Fibroblast of gingiva (primary cell): ENCODE results near the gene PKP3.
"Not testable (repeated sequence)": the region's sequence is repeated elsewhere in the genome, so short reads cannot be mapped to it uniquely, and the experiment has no call there.

Experiments
- DNase-seq: peaks from one replicate; pipeline ENCODE4 v3.0.0-alpha.2; 2011; ENCODE audit warnings: low read depth

PKP3 gene

DNA sequence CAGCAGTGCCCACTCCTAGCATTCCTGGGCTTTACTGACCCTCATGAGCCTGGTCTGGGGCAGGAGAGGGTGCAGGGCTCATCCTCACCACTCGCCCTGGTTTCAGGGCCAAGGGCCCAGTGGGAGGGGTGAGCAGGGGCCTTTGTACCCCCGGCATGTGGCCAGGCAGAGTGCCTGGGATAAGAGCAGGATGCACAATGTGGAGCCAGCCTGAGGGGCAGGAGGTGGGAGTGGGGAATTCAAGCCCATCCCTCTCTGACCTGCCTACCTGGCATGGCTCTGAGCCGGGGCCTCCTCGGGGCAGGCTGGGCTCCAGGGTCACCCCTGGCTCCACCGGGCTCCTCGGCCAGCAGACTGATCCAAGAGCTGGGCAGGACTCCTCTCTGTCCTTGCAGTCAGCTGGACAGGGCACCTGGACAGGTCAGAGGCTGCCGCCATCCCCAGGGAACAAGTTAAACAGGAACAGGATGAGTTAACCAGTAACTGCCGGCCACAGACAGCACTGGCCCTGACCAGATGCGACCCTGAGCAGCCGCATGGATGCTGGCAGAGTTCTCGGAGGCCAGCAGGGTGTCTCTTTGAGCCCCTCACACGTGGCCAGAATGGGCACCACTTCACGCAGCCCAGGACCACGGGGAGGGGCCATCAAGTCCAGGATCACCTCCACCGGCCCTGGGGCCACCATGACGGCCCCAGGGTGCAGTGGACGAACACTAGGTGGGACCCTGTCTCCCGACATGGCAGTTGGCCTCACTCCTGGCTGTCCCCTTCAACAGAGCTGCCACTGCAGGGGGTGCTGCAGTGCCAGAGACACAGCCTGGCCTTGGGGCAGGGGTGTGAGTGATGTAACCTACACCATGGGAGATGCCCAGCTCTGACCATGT is 15.8 kb downstream of the PKP3 start:
- DNase-seq: no peak

DNA sequence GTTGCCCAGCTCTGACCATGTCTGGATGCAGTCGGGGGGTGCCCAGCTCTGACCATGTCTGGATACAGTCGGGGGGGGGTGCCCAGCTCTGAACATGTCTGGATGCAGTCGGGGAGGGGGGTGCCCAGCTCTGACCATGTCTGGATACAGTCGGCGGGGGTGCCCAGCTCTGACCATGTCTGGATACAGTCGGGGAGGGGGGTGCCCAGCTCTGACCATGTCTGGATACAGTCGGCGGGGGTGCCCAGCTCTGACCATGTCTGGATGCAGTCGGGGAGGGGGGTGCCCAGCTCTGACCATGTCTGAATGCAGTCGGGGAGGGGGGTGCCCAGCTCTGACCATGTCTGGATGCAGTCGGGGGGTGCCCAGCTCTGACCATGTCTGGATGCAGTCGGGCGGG is 16.7 kb downstream of the PKP3 start:
- not testable (repeated sequence) for DNase-seq

DNA sequence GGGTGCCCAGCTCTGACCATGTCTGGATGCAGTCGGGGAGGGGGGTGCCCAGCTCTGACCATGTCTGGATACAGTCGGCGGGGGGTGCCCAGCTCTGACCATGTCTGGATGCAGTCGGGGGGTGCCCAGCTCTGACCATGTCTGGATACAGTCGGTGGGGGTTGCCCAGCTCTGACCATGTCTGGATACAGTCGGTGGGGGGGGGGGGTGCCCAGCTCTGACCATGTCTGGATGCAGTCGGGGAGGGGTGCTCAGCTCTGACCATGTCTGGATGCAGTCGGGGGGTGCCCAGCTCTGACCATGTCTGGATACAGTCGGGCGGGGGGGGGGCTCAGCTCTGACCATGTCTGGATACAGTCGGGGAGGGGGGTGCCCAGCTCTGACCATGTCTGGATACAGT is 17.5 kb downstream of the PKP3 start:
- DNase-seq: not testable (repeated sequence)

DNA sequence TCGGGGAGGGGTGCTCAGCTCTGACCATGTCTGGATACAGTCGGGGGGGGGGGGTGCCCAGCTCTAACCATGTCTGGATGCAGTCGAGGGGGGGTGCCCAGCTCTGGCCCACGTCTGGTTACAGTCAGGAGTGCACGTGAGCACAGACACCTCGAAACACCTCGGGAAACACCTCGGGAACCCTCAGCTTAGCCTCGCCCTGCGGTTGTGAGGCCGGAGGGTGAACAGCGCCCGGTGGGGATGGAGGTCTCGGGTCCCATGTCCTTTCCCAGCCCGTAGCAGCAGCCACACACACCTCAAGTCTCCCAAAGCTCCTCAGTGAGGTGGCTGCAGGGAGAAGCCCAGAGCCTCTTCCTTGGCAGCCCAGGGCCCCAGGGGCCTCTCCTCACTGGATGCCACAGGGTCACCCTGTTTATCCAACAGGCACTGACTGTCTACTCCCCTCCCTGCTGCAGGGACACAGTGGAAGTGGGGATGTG is 18.7 kb downstream of the PKP3 start:
- DNase-seq: no peak

DNA sequence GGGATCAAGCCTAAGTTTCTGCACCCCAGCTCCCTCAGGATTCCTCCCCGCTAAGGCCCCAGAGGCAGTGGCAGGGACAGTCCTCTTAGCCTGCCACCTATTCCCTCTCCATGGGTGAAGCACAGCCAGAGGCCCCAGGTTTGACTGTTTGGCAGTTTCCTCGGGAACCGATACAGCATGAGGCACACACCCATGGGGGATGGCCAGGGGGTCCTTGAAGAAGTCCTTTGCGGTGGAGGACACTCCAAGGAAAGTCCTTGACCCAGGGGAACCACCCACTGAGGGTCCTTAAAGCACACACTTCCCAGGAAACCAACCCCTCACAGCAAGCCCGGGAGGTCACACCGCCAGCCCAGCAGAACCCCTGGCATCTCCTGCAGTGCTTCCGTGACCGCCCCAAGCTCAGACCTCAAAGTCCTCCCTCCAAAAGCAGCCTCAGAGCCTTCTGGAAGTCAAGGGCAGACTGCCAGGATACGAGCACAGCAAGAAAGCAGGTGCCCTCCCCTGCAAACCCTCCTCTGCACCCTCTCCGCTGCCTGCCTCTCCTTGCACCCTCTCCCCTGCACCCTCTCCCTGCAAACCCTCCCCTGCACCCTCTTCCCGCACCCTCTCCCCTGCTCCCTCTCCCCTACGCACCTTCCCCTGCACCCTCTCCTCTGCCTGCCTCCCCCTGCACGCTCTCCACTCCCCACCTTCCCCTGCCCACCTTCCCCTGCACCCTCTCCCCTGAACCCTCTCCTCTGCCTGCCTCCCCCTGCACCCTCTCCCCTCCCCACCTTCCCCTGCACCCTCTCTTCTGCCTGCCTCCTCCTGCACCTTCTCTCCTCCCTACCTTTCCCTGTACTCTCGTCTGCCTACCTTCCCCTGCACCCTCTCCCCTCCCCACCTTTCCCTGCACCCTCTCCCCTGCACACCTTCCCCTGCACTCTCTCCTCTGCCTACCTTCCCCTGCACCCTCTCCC is 19.4 kb downstream of the PKP3 start:
- no peak for DNase-seq

DNA sequence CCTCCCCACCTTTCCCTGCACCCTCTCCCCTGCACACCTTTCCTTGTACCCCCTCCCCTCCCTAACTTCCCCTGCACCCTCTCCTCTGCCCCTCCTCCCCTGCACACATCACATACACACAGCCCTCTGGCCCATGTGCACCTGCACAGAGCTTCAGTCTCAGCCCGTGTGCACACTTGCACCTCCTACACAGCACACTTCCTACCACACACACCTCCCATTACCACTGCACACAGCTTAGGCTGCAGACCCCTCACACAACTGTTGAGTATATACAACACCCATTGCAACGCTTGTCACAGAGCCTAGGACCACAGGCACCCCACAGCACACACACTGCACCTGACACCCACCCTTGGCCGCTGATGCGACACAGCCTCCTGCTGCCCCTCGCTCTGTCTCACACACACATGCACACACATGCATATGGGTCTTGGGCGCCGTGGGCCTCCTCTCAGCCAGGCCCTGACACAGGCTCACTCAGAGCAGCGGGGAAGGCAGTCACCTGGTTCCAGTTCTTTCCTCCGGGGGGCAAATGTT is 20.4 kb downstream of the PKP3 start:
- no peak for DNase-seq

DNA sequence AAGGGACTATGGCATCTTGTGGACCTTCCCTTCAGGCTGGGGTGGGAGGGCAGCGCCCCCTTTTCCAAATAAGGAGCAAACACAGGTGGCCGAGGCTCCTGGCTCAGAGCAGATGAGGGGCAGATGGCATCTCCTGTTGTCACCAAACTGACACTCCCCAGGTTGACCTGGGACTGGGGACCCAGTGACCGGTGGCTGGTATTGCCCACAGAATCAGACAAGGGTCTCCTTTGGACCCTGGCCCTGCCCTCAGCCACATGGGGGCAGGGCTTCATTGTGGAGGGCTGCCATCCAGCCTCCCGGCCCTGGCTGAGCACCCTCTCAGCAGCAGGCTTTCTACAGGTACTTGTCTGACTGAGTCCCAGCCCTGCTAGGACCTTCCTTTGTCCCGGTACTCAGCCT is 21.6 kb downstream of the PKP3 start:
- DNase-seq: no peak

DNA sequence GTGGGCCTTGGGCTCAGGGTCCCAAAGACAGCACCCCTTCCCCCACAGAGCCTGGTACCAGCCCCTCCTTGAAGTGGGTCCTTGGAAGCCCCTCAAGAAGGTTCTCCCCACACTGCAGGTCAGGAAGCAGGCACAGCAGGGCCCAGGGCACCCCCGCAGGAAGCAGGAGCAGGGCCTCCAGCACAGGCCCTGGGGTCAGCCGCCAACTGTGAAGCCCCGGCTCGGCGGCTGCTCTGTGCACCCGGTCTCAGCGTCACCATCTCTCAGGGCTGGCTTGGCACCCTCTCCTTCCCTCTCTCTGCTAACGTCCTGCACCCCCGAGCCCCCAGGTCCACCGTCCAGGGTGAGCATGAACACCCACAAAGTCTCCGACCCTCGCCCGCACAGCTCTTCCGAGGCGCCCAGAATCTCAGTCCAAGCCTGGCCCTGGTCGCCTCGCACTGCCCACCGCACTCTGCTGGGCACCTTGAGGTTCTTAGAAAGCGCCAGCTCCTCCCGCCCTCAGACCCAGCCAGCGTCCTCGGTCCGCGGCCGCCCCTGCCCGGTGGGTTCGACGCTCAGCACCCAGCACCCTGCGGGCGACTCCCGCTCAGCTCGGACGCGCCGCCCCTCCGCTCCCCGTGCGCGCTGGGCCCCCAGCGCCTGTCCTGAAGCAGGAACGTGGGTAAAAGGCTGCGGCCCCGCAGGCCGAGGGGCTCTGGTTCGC is 22.2 kb downstream of the PKP3 start:
- no peak for DNase-seq

DNA sequence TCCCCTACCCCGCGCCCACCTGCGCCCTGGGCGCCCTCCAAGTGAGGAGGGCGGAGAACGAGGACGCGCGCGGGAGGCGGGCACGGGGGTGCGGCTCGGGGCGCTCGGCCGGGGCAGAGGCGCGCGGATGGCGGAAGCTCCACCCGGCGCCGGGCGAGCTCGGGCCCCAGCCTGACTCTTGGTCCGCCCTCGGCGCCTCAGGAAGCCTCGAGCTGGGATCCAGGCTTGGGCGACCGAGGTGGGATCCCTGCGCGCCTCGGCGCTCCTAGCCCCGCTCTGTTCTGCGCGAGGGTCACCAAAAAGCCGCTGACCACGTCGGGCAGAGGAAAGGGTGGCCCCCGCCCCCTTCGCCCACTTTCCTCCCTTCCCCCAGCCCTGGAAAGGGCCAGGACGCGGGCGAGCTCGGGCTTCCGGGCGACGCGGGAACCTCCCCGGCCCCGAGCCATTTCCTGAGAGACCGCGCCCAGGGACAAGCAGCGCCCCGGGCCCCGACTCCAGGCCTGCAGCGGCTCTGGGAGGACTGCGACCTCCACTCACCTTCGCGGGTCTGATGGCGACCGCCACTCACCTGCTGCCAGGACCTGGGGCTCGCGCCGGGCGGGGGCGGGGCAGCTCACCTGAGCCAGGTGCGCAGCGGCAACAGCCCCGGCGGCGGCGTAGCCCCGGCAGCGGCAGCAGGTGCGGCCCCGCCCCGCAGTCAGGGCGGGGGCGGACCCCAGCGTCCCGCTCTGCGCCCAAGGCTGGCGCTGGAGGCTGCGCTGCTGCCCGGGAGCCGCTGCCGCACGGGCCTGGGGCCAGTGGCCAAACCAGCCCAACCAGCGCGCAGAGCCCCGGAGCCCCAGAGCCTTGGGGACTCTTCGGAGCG is 23.0 kb downstream of the PKP3 start:
- DNase-seq: no peak

DNA sequence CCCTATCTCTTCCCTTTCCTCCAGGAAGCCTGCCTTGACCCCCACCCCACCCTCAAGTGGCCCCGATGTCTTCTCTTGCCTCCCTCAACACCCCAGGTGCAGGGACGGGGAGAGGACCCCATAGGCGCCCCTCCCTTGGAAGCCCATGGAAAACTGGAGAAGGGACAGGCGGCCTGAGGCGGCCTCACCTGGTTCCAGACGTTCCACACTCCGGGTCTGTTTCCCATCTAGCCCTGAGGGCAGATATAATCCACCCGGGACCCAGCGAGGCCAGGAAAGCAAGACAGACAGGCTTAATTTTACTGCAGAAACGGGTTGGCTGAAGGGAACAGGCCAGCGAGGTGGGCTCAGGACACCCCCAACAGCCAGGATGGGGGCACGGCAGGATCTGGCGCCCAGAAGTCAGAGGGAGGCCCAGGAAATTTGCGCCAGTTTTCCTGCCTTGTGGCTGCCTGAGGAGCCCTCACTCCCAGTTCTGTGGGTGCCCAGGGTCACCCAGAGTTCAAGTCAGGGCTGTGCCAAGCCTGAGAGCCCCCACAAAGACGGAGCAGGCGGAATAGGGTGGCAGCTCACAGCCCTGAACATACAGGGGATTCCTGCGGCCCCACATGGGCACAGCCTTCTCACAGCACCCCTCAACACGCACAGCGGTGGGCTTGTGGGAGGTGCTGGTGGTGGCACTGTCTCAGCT is 23.8 kb downstream of the PKP3 start:
- DNase-seq: no peak

DNA sequence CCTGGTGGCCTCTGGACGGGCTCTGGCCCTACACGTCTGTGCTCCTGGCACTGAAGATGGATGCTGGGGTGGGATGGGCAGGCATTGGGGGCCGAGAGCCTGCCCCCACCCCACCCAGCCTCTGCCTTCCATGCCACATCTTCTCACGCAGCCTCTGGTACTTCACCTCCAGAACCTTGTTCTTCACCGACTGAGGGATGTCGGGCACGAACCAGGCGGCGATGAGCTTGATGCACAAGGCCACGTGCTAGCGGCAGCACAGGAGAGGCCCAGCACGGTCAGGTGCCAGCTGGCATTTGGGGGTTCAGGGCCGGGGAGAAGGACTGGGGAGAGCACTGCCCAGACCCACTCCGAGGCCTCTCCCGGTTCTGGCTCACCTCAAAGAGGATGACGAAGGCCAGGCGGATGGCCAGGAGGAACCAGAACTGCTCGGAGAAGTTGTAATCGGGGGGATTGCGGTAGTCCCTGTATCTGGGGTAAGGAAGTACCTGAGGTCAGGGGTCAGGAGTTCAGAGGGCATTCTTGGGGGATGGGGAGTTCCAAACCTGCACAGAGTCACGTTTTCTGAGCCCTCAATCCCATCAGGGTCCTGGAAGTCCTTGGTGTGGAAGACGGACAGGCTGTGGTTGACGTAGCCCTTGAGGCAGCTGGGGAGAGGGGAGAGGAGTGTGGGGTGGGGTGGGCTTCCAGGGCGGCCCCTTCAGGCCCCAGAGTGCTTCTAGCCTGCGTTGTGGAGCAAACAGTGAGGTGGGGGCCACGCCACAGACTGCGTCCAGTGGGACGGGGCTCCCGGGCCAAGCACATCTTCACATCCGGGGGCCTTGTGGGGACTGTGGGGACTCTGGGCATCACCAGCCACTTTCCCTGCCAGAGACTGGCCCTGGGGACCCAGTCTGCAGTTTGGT is 24.6 kb downstream of the PKP3 start:
- no peak for DNase-seq

DNA sequence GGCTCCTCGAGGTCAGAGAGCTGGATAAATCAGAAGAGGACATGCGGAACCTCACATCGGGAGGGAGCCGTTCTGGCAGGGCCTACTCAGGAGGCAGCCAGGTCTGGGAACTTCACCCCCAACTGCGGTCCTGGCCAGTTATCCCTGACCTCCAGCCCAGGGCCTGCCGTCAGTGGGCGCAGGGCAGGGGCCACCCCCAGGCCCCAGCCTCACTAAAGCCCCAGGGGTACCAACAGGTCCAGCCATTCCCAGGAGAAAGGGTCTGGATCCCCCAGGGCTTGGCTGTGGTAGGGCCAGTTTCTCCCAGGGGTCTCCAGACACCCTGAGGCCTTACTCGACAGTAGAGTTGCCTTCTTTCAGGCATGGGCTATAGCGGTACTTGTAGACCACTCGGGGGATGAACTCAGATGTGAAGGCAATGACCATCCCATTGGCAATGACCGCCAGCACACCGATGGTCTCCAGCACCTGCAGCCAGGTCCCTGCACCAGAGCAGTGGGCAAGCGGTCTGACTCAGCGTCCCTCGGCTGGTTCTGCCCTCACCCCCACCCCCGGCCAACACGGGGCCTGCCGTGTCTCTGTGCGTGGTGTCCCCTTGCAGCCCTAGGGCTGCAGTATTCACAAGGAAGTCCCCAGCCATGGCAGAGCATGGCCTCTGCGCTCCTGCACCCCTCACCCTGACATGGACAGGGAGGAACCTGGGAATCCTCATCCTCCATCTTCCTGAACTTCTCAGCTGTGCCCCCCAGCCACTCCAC is 25.4 kb downstream of the PKP3 start:
- no peak for DNase-seq

DNA sequence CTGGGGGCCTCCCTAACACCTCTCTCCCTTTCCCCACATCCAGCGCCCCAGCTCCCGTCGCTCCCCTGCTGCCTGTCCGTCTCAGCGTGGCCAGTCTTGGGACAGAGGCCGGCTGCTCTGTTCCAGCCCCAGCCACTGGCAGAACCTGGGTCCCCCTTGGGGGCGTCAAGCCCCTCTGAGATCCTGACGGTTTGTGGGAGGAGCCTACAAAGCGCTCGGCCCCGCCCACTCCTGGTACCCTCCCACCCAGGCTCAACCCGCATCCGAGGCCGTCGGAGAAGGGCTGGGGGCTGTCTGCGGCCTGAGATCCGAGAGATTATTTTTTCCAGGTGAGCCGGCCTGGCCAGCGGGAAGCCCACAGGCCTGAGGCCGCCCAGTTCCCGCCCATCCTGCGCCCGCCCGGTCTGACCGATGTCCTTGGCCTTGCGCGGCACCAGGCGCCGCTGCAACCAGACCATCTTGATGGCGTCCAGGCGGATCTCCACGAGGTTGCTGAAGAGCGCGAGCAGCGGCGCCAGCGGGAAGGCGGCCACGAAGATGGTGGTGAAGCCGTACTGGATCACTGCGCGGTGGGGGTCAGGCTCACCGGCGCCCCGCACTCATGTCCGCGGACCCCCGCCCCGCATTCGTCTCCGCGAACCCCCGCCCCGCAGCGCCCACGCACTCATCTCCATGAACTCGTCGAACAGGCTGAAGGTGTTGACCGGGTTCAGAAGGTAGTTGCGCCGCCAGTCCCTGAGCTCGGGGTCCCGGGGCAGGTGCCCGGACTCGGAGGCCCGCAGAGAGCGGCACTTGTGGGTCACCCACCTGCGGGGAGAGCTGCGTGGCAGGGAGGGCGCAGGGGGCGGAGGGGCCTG is 26.3 kb downstream of the PKP3 start:
- no peak for DNase-seq

DNA sequence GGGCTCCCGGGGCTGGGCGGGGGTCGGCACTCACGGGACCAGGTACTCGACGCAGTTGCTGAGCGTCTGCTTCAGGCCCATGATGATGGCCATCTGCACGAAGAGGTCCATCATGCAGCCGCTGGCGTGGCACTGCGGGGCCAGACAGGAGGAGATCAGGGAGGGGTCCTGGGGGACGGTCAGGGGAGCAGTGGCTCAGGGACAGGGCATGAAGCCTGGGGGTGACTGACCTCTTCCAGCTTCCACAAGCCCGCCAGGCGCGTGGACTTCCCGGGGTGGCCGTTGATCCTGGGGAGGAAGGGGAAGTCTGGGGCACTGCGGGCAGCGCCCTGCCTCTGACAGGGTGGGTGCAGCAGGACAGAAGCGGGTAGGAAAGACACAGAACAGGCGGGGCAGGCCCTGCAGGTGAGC is 26.9 kb downstream of the PKP3 start:
- DNase-seq: no peak

DNA sequence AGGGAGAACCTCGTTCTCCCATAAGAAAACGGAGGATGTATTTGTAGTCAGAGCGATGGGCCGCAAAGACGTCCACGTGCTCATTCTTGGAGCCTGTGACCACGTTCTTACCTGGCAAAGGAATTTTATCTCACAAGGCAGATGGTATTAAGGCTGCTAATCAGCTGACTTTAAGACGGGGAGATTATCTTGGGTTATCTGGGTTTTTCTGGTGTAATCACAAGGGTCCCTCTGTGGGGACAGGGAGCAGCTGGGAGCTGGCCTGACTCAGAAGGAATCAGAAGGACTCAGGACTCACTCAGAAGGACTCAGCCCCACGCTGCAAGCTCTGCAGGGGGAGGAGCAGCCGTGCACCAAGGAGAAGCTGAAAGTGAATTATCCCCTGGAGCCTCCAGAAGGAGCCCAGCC is 28.2 kb downstream of the PKP3 start:
- no peak for DNase-seq

DNA sequence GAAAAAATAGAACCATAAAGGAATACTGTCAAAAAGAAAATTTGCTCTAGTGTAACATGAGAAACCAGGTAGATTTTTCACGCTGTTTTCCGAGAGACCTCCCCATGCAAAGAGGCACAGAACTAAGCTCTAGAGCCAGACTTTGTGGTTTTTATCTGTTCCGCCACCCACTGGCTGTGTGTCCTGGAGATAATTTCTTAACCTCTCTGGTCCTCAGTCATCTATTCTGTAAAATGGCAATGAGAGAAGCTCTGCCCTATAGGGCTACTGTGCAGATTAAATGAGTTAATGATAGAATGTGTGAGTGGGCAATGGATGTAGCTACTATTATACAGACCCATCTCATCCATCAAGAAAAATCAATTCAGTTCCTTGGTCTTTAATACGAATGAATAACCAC is 30.2 kb downstream of the PKP3 start:
- no peak for DNase-seq

DNA sequence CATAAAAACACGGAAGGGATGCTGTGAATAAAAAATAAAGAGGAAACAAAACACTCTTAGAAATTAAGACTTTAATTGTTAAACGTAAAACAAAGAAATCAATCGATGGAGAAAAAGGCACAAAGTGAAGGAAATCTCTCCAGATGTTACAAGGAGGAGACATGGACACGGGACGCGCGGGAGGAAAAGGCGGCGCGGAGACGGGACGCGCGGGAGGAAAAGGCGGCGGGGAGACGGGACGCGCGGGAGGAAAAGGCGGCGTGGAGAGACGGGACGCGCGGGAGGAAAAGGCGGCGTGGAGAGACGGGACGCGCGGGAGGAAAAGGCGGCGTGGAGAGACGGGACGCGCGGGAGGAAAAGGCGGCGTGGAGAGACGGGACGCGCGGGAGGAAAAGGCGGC is 30.8 kb downstream of the PKP3 start:
- not testable (repeated sequence) for DNase-seq

DNA sequence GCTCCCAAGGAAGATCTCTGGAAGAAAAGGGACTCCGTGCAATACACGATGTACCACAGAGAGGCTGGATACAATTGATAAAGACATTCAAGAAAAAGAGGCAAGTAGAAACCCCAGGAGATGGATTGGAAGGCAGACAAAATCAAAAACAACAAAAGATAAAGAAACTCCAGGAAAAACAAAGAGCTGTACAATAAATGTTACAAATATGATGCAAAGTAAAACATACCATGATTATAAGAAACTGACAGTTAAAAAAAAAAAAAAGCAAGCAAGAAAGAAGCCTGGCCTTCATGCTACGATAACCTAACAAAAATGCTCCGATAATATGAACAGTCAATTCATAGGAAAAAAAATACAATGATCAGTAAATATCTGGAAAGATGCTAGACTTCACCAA is 31.3 kb downstream of the PKP3 start:
- DNase-seq: no peak
